KMS-11 (cell line): Measurements from ENCODE around the gene UBTD2.

Experiments
- H2AFZ ChIP-seq: fragments of 200-600 bp; sonication (generic); 2 replicates; pipeline ENCODE4 v1.6.1; 2016; ENCODE audit warnings: antibody characterized with exemption, mixed run types, low read depth
- H3K27ac ChIP-seq: fragments of 200-600 bp; sonication (generic); 2 replicates; pipeline ENCODE4 v1.6.1; 2016; ENCODE audit warnings: mild to moderate bottlenecking, mixed run types
- H3K27me3 ChIP-seq: fragments of 200-600 bp; sonication (generic); 2 replicates; pipeline ENCODE4 v1.6.1; 2017; ENCODE audit warnings: mild to moderate bottlenecking, low read depth, mixed run types, moderate library complexity; ENCODE audit not compliant: insufficient read depth
- H3K36me3 ChIP-seq: fragments of 200-600 bp; sonication (generic); 2 replicates; pipeline ENCODE4 v1.6.1; 2017; ENCODE audit warnings: mild to moderate bottlenecking, mixed run types; ENCODE audit not compliant: insufficient read depth
- H3K4me1 ChIP-seq: fragments of 200-600 bp; sonication (generic); 2 replicates; pipeline ENCODE4 v1.6.1; 2016; ENCODE audit warnings: mild to moderate bottlenecking, low read depth, mixed run types; ENCODE audit not compliant: poor library complexity, severe bottlenecking
- H3K4me2 ChIP-seq: fragments of 200-600 bp; sonication (generic); 2 replicates; pipeline ENCODE4 v1.7.0; 2016; ENCODE audit warnings: mild to moderate bottlenecking, mixed run types
- H3K4me3 ChIP-seq: fragments of 200-600 bp; sonication (generic); IDR thresholded peaks from 2 replicates; pipeline ENCODE4 v1.6.1; 2017; ENCODE audit warnings: low read depth, low read length, mixed read lengths; ENCODE audit not compliant: insufficient read depth
- H3K79me2 ChIP-seq: fragments of 200-600 bp; sonication (generic); 2 replicates; pipeline ENCODE4 v1.6.1; 2016; ENCODE audit warnings: low read depth, mixed run types; ENCODE audit not compliant: insufficient read depth
- H3K9ac ChIP-seq: fragments of 200-600 bp; sonication (generic); 2 replicates; pipeline ENCODE4 v1.6.1; 2016; ENCODE audit warnings: mild to moderate bottlenecking, mixed run types
- H4K20me1 ChIP-seq: fragments of 200-600 bp; sonication (generic); 2 replicates; pipeline ENCODE4 v1.6.1; 2016; ENCODE audit warnings: mild to moderate bottlenecking, mixed run types; ENCODE audit not compliant: insufficient read depth
- CTCF ChIP-seq: fragments of 200-600 bp; sonication (generic); conservative IDR thresholded peaks from 2 replicates; pipeline ENCODE4 v1.6.1; 2017; ENCODE audit warnings: low read depth, mild to moderate bottlenecking, antibody characterized with exemption, low read length, moderate library complexity, mixed read lengths

UBTD2 gene

GRCh38 chr5:172264815-172265395, 18.7 kb downstream of the UBTD2 start:
- H4K20me1 ChIP-seq, result no peaks in the 10 kb centered on the region
- no peak overlapping the region for H3K9ac ChIP-seq
- no peak overlapping the region for H3K27ac ChIP-seq
- H3K4me3 ChIP-seq, result no peak overlapping the region
- no peaks in the 10 kb centered on the region for H3K36me3 ChIP-seq
- no peaks in the 10 kb centered on the region for H3K4me1 ChIP-seq
- no peak for TF ChIP-seq CTCF
- H3K27me3 ChIP-seq, result no peaks in the 10 kb centered on the region
- no peak overlapping the region for H3K4me2 ChIP-seq
- no peak overlapping the region for H2AFZ ChIP-seq
- H3K79me2 ChIP-seq, result no peaks in the 10 kb centered on the region

GRCh38 chr5:172255444-172255843, 28.1 kb downstream of the UBTD2 start:
- no peak overlapping the region for H3K9ac ChIP-seq
- no peak overlapping the region for H3K4me2 ChIP-seq
- no peak overlapping the region for H3K4me3 ChIP-seq
- no peaks in the 10 kb centered on the region for H3K27me3 ChIP-seq
- no peaks in the 10 kb centered on the region for H3K4me1 ChIP-seq
- no peaks in the 10 kb centered on the region for H3K36me3 ChIP-seq
- no peak overlapping the region for H2AFZ ChIP-seq
- no peak for TF ChIP-seq CTCF
- H3K27ac ChIP-seq, result no peak overlapping the region
- H4K20me1 ChIP-seq, result no peaks in the 10 kb centered on the region
- H3K79me2 ChIP-seq, result no peaks in the 10 kb centered on the region

GRCh38 chr5:172252501-172252900, 31.1 kb downstream of the UBTD2 start:
- Histone ChIP-seq H4K20me1 (no peaks in the 10 kb centered on the region), H3K4me3 (no peak overlapping the region), H3K4me1 (no peaks in the 10 kb centered on the region), H3K27me3 (no peaks in the 10 kb centered on the region), H3K4me2 (no peak overlapping the region), H3K9ac (no peak overlapping the region), H3K79me2 (no peaks in the 10 kb centered on the region), H2AFZ (no peak overlapping the region), H3K36me3 (no peaks in the 10 kb centered on the region), H3K27ac (no peak overlapping the region)
- no peak for TF ChIP-seq CTCF

- Histone ChIP-seq H3K27ac (no peak overlapping the region), H3K4me3 (no peak overlapping the region), H3K36me3 (no peaks in the 10 kb centered on the region), H3K4me2 (no peak overlapping the region), H3K27me3 (no peaks in the 10 kb centered on the region), H2AFZ (no peak overlapping the region), H3K79me2 (no peaks in the 10 kb centered on the region), H3K4me1 (no peaks in the 10 kb centered on the region), H3K9ac (no peak overlapping the region), H4K20me1 (no peaks in the 10 kb centered on the region)
- TF ChIP-seq CTCF, result no peak
Observed at GRCh38 chr5:172251419-172251818, 32.1 kb downstream of the UBTD2 start.
